GM06990 (cell line): ENCODE measurements around the gene SNX30.

Source experiments
- DNase-seq: peaks from one replicate; pipeline ENCODE4 v3.0.0-alpha.2; 2011; ENCODE audit not compliant: insufficient read length; ENCODE audit errors: extremely low read depth
- H3K27me3 ChIP-seq: replicated peaks from 2 replicates; pipeline ENCODE4 v1.6.0; 2011; ENCODE audit warnings: low read length; ENCODE audit not compliant: control insufficient read depth, insufficient read depth
- H3K36me3 ChIP-seq: 2 replicates; pipeline ENCODE4 v1.5.1; 2011; ENCODE audit warnings: low read length; ENCODE audit not compliant: control insufficient read depth, insufficient read depth
- H3K4me3 ChIP-seq: replicated peaks from 2 replicates; pipeline ENCODE4 v1.5.1; 2011; ENCODE audit warnings: low read depth, mild to moderate bottlenecking, control low read depth, low read length
- TF ChIP-seq, protein P1 (sequence below): IDR thresholded peaks from 2 replicates; pipeline ENCODE4 v1.5.1; 2011; ENCODE audit warnings: low read length, control low read depth, mild to moderate bottlenecking, inconsistent platforms; ENCODE audit not compliant: insufficient read depth, poor library complexity, severe bottlenecking

The SNX30 gene

DNA sequence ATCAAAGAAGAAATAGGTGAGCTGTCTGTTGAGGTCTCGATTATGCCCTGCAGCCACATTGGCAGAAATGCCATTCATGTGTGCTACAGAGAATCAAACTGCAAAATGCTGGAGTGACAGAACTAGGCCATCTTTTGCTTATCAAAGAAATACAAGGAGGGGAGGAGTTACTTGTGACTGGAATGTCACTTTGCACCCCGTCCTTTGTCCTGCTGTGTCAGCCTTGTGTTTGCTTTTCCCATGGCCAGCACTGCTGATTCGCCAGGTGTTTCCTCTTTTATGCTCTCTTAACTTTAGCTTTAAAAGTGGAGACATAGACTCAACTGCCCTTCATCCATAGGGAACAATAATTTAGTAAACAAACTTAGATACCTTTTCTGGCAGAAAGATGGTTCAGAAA, 85.8 kb downstream of the SNX30 start:
- Histone ChIP-seq H3K36me3 (no peaks in the 10 kb centered on the region; the same call in 1 of the 2 replicates), H3K4me3 (no peak overlapping the region), H3K27me3 (no peaks in the 10 kb centered on the region)
- DNase-seq = no peak
- TF ChIP-seq, protein P1, sequence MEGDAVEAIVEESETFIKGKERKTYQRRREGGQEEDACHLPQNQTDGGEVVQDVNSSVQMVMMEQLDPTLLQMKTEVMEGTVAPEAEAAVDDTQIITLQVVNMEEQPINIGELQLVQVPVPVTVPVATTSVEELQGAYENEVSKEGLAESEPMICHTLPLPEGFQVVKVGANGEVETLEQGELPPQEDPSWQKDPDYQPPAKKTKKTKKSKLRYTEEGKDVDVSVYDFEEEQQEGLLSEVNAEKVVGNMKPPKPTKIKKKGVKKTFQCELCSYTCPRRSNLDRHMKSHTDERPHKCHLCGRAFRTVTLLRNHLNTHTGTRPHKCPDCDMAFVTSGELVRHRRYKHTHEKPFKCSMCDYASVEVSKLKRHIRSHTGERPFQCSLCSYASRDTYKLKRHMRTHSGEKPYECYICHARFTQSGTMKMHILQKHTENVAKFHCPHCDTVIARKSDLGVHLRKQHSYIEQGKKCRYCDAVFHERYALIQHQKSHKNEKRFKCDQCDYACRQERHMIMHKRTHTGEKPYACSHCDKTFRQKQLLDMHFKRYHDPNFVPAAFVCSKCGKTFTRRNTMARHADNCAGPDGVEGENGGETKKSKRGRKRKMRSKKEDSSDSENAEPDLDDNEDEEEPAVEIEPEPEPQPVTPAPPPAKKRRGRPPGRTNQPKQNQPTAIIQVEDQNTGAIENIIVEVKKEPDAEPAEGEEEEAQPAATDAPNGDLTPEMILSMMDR = no peak

DNA sequence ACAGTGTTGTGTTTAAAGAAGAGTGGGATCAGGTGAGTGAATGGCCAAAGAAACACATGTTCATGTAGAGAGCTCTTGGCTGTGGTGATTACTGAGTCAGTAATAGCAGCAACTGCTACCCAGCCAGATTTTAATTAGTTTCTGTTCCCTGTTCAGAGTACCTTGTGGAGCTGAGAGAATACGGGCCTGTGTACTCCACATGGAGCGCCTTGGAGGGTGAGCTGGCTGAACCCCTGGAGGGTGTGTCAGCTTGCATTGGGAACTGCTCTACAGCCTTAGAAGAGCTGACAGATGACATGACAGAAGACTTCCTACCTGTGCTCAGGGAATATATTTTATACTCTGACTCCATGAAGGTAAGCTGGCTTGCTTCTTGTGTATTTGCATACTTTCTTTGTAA, 87.8 kb downstream of the SNX30 start:
- TF ChIP-seq, protein P1 = no peak
- no peaks in the 10 kb centered on the region for H3K27me3 ChIP-seq
- no peaks in the 10 kb centered on the region; the same call in 1 of the 2 replicates for H3K36me3 ChIP-seq
- DNase-seq = no peak
- no peak overlapping the region for H3K4me3 ChIP-seq

DNA sequence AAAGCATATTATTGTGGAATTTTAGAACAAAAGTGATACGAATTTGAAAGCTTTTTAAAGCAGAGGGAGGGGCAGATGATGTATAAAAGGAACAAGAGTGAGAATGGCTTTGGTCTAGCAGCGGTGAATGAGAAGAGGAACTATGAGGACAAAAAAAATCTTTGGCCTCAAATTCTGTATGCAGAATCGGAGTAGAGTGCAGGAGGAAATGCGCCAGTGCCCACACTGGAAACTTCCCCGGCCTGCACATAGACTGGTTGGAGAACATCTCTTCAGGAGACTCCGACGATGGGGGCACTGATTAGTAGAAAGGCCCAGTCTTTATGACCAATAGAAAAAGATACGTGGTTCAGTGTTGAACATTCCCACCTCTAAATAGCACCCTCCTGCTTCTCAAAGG, 88.8 kb downstream of the SNX30 start:
- TF ChIP-seq, protein P1 = no peak
- Histone ChIP-seq H3K27me3 (no peaks in the 10 kb centered on the region), H3K36me3 (no peaks in the 10 kb centered on the region; the same call in 1 of the 2 replicates), H3K4me3 (no peak overlapping the region)
- no peak for DNase-seq

DNA sequence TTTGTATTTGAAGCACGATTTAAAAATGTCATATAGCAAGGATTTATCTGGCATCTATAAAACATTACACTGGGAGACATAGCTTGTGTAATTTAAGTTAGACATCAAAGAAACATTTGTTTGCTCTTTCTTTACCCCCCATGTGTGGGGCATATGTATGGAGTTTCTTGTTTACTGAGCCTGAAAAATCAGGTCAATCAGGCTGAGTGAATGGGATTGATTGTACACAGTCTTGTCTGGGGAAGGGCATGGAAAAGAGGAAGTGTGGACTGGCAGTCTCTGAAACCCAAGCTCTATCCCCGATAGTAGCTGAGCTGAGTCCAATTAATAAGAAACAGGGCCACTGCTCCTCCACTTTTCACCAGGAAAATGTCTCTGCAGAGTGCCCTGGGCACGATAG, 90.7 kb downstream of the SNX30 start:
- TF ChIP-seq, protein P1 = no peak
- no peaks in the 10 kb centered on the region for H3K36me3 ChIP-seq
- no peaks in the 10 kb centered on the region for H3K27me3 ChIP-seq
- no peak overlapping the region for H3K4me3 ChIP-seq
- DNase-seq = no peak

DNA sequence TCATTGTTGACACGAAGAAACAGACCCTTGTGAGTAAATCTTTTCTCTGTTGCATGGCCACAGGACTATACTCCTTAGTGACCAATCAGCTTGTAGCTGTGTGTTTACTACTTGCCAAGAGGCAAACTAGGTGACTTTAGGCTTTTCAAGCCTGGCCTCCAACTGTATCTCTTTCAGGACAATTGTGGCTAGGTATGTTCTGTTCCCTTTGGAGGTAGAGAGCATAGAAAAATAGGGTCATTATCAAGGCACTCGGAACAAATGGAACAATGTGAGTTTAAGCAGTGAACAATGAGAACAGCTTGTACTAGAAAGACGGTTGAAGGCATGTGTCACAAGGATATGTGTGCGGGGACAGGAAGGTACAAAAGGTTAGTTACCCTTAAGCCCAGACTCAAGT, 92.0 kb downstream of the SNX30 start:
- no peaks in the 10 kb centered on the region for H3K36me3 ChIP-seq
- H3K27me3 ChIP-seq = no peaks in the 10 kb centered on the region
- DNase-seq = no peak
- H3K4me3 ChIP-seq = no peak overlapping the region
- TF ChIP-seq, protein P1 = no peak
